HepG2 (cell line): ENCODE results near the gene RBBP8NL. TPM values are rescaled to one million over a fixed set of nuclear protein-coding genes. Genes with fewer than 3 reads are reported as not detected.

ENCODE experiments used
- ARNTL ChIP-seq: sonication (generic); formaldehyde crosslinking; IDR thresholded peaks from 2 replicates; pipeline ENCODE4 v1.4.0; 2020; ENCODE audit warnings: mild to moderate bottlenecking, missing genetic modification reagents
- ATF3 ChIP-seq: sonication (generic); formaldehyde crosslinking; IDR thresholded peaks from 2 replicates; pipeline ENCODE4 v1.4.0; 2020; ENCODE audit warnings: missing genetic modification reagents
- ATF7-NPFF ChIP-seq: sonication (generic); formaldehyde crosslinking; IDR thresholded peaks from 2 replicates; pipeline ENCODE4 v1.8.1; 2023; ENCODE audit warnings: mild to moderate bottlenecking, low read depth, missing genetic modification reagents, moderate library complexity
- BRF2 ChIP-seq: sonication (generic); formaldehyde crosslinking; IDR thresholded peaks from 2 replicates; pipeline ENCODE4 v1.8.1; 2022; ENCODE audit warnings: mild to moderate bottlenecking, missing genetic modification reagents
- HNF4G ChIP-seq, 2 experiments: sonication (generic) in 1 of 2; formaldehyde crosslinking in 1 of 2; IDR thresholded peaks; 2 replicates each; pipeline versions ENCODE4 v1.4.0 to v1.6.1; 2011 to 2020; ENCODE audit warnings: borderline replicate concordance in 2 of 2, low read depth in 2 of 2, mild to moderate bottlenecking in 2 of 2, low read length in 1 of 2, missing genetic modification reagents in 1 of 2, moderate library complexity in 1 of 2
- HNRNPH1 ChIP-seq: fragments of 200-400 bp; formaldehyde crosslinking; optimal IDR thresholded peaks from 2 replicates; pipeline ENCODE3; 2017; ENCODE audit warnings: mild to moderate bottlenecking, low read depth, low read length
- PRMT3 ChIP-seq: sonication (generic); formaldehyde crosslinking; IDR thresholded peaks from 2 replicates; pipeline ENCODE4 v1.8.1; 2022; ENCODE audit warnings: low read depth, mild to moderate bottlenecking, moderate library complexity, missing genetic modification reagents, borderline replicate concordance
- SIN3B ChIP-seq: fragments of 150-350 bp; IDR thresholded peaks from 2 replicates; pipeline ENCODE4 v1.6.1; 2014; ENCODE audit warnings: low read length
- STAT5B ChIP-seq: sonication (generic); formaldehyde crosslinking; IDR thresholded peaks from 2 replicates; pipeline ENCODE4 v1.4.0; 2020; ENCODE audit warnings: missing genetic modification reagents
- ZBED4 ChIP-seq: sonication (generic); formaldehyde crosslinking; IDR thresholded peaks from 2 replicates; pipeline ENCODE4 v1.4.0; 2020; ENCODE audit warnings: missing genetic modification reagents, borderline replicate concordance
- ZBTB8A ChIP-seq: sonication (generic); formaldehyde crosslinking; IDR thresholded peaks from 2 replicates; pipeline ENCODE4 v1.4.0; 2020; ENCODE audit warnings: mild to moderate bottlenecking, low read depth, missing genetic modification reagents, borderline replicate concordance
- ZNF180 ChIP-seq: sonication (generic); formaldehyde crosslinking; IDR thresholded peaks from 2 replicates; pipeline ENCODE4 v1.4.0; 2020; ENCODE audit warnings: low read depth, missing genetic modification reagents, borderline replicate concordance
- ZNF230 ChIP-seq: sonication (generic); formaldehyde crosslinking; IDR thresholded peaks from 2 replicates; pipeline ENCODE4 v1.4.0; 2020; ENCODE audit warnings: mild to moderate bottlenecking, missing genetic modification reagents
- ZNF569 ChIP-seq: sonication (generic); formaldehyde crosslinking; IDR thresholded peaks from 2 replicates; pipeline ENCODE4 v1.5.0; 2020; ENCODE audit warnings: mild to moderate bottlenecking, missing genetic modification reagents, moderate library complexity, borderline replicate concordance
- ZNF839 ChIP-seq: sonication (generic); formaldehyde crosslinking; IDR thresholded peaks from 2 replicates; pipeline ENCODE4 v1.4.0; 2020; ENCODE audit warnings: missing genetic modification reagents, mild to moderate bottlenecking, borderline replicate concordance
- polyA plus RNA-seq, 8 experiments: library from polyadenylated mRNA; depleted of rRNA in 3 of 8; stranded (reverse) in 7 of 8; unstranded in 1 of 8; fragments of >200 nt; fragmentation: Illumina TruSeq in 4 of 8; extraction: Trizol in 4 of 8; gene quantifications; 2 replicates each; pipeline versions ENCODE4 v1.2.1 to v1.2.3, GENCODE V29; 2011 to 2016; ENCODE audit warnings: low read depth in 4 of 8, missing spikeins in 1 of 8, mixed read lengths in 1 of 8; ENCODE audit not compliant: insufficient read depth in 1 of 8
- total RNA-seq, 5 experiments: library from RNA; depleted of rRNA; stranded (reverse); fragments of >200 nt; fragmentation: Illumina TruSeq; extraction: Trizol; gene quantifications; 2 replicates each; pipeline ENCODE4 v1.2.3, GENCODE V29; 2016; ENCODE audit warnings: low read depth in 1 of 5
- TF ChIP-seq, protein P1 (sequence below): sonication (generic); formaldehyde crosslinking; IDR thresholded peaks from 2 replicates; pipeline ENCODE4 v1.4.0; 2020; ENCODE audit warnings: mild to moderate bottlenecking, missing genetic modification reagents

Gene RBBP8NL
- total and polyA plus RNA-seq, 2 of the 13 experiments (the other 11 are each of a cell fraction or from before 2014, with no cell fraction given), result 0.69 to 0.86 TPM

DNA sequence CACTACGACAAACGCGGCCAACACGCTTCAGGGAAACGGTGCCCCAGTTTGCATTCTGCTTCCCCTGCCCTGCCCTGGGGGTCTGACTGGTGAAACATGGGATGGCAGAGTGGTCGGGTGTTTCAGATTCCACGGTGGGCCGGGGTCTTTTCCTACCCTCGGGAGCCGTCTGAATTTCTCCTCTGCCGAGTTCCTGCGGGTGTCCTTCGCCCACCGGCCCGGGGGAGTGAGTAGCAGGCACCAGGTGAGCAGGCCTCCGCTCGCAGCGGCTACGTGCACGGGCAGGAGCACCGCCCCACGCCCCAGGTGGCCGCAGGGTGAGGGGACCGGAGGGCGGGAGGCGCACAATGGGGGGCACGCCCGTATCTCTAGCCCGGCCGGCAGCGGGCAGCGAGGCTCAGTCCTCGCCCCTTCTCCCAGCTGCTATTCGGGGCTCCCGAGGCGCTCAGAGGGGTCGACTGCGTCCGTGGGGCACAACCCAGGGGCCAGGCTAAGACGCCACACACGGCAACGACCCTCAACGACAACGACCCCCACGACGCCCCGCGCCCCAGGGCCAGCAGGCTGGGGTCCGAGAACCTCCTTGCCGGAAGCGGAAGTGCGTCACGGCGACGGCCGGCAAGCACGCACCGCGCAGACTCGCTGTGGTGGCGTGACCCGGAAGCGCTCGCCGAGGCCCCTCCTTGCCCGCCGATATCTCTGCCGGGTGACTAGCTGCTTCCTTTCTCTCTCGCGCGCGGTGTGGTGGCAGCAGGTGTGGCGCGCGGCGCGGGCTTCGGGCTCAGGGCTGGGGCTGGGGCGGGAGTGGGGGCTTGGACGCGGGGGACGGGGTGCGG, 40.7 kb downstream of the RBBP8NL start, which contains the start of gene RPS21 (continued):
- TF ChIP-seq ZNF180 (CRISPR knock-in tag) (0 out of 2 replicates have a peak, but pooled peaks have one; percentile 78), PRMT3 (CRISPR knock-in tag) (0 out of 2 replicates have a peak, but pooled peaks have one; percentile 25), ZBTB8A (CRISPR knock-in tag) (0 out of 2 replicates have a peak, but pooled peaks have one; percentile 76), SIN3B (peak; percentile 84; the same call in 1 of the 2 replicates), ATF3 (CRISPR knock-in tag) (peak; percentile 17; the same call in 1 of the 2 replicates), ZNF839 (peak; percentile 92; the same call in 1 of the 2 replicates), HNRNPH1 (no peak), ARNTL (CRISPR knock-in tag) (peak; percentile 61), ZNF569 (no peak), STAT5B (CRISPR knock-in tag) (no peak; the same call in 1 of the 2 replicates), ATF7-NPFF (CRISPR knock-in tag) (peak; percentile 85; the same call in 1 of the 2 replicates), HNF4G (IDR thresholded peaks at IDR 0.05; ENCODE audit: borderline replicate concordance, low read depth, low read length) (no peak), HNF4G (CRISPR knock-in tag; IDR thresholded peaks at IDR 0.05; ENCODE audit: borderline replicate concordance, low read depth) (peak; percentile 84), ZNF230 (CRISPR knock-in tag) (peak; percentile 94; the same call in 1 of the 2 replicates), ZBED4 (CRISPR knock-in tag) (peak; percentile 58; the same call in 1 of the 2 replicates), BRF2 (no peak)
- TF ChIP-seq, protein P1, sequence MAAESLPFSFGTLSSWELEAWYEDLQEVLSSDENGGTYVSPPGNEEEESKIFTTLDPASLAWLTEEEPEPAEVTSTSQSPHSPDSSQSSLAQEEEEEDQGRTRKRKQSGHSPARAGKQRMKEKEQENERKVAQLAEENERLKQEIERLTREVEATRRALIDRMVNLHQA, result no peak
